ENCODE data around the gene ATAD1.

The ATAD1 gene

DNA sequence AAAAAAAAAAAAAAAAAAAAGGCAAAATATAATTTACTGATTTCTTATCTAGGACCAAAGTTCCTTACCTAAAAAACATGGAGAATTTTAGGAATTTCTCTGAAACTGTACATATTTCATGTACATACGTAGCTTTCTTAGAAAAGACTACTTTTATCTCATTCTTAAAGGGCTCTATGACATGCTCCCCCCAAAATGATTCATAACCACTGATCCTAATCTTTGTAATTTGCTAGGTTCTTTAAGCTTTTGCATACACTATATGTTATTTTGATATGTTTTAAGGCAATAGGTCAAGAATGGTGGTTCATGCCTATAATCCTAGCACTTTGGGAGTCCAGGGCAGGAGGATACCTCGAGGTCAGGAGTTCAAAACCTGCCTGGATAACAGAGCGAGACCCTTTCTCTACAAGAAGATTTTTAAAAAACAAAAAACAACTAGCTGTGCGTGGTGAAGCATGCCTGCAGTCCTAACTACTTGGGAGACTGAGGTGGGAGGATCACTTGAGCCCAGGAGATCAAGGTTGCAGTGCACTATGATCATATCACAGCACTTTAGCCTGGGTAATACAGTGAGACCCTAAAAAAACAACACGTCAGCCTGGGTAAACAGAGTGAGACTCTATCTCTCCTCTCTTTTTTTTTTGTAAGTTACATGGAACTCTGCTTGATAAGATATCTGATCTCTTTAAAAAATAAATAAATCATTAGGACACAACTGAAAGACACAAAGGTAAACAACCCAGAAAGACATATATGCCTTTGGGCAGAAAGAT is 54.8 kb downstream of the ATAD1 start:
- TF ChIP-seq CTCF (IDR thresholded peaks at IDR 0.05; ENCODE audit: control insufficient read depth, insufficient read depth, low read depth, low read length, missing control alignments), result no peak
- H3K4me3 ChIP-seq (ENCODE audit: control insufficient read depth, low read depth, low read length), result no peak overlapping the region
- no peak for DNase-seq (ENCODE audit: low read depth)

DNA sequence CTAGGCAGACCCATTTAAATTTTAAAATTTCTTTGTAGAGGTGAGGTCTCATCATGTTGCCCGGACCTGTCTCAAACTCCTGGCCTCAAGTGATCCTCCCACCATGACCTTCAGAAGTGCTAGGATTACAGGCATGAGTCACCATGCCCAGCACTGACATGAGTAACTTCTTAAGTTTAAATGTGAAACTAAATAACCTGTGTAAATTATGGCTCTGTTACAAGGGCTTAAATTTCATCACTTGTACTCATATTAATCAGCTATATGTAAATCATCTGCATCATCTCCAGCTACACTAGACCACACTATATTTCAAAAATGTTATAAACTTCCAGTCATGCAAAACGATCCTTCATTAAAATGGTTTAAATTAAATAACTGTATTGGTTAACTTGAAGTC is 56.1 kb downstream of the ATAD1 start:
- no peak overlapping the region for H3K4me3 ChIP-seq (ENCODE audit: control insufficient read depth, low read depth, low read length)
- peak; percentile 35 for DNase-seq (ENCODE audit: low read depth)

GRCh38 chr10:87761153-87761552 is 56.9 kb downstream of the ATAD1 start:
- peak; percentile 44 for DNase-seq (ENCODE audit: low read depth)
- H3K4me3 ChIP-seq (ENCODE audit: control insufficient read depth, low read depth, low read length), result no peak overlapping the region
- TF ChIP-seq CTCF (IDR thresholded peaks at IDR 0.05; ENCODE audit: control insufficient read depth, insufficient read depth, low read depth, low read length, missing control alignments), result no peak

More for the DNA sequence above, 56.1 kb downstream of the ATAD1 start:
- no peak for TF ChIP-seq CTCF (IDR thresholded peaks at IDR 0.05; ENCODE audit: control insufficient read depth, insufficient read depth, low read depth, low read length, missing control alignments)

DNA sequence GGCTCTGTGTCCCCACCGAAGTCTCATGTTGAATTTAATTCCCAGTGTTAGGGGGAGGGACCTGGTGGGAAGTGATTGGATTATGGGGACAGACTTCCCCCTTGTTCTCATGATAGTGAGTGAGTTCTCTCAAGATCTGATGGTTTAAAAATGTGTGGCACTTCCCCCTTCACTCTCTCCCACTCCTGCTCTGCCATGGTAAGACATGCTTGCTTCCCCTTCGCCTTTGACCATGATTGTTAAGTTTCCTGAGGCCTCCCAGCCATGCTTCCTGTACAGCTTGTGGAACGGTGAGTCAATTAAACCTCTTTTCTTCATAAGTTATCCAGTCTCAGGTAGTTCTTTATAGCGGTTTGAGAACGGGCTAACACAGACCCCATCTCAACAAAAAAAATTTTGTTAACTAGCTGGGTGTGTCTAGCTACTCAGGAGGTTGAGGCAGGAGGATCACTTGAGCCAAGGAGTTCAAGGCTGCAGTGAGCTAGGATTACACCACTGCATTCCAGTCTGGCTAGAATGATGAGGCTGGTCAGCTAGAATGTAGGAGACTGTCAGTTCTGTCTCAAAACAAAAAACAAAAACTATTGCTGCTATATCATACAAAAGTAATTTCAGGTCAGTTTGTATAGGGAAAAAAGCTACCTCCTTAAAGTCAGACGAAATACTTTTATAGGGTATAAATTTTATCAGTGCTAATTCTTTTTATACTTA is 57.7 kb downstream of the ATAD1 start:
- no peak for TF ChIP-seq CTCF (IDR thresholded peaks at IDR 0.05; ENCODE audit: control insufficient read depth, insufficient read depth, low read depth, low read length, missing control alignments)
- H3K4me3 ChIP-seq (ENCODE audit: control insufficient read depth, low read depth, low read length), result no peak overlapping the region
- no peak for DNase-seq (ENCODE audit: low read depth)

- no peak overlapping the region for H3K4me3 ChIP-seq (ENCODE audit: control insufficient read depth, low read depth, low read length)
- DNase-seq (ENCODE audit: low read depth), result no peak
- no peak for TF ChIP-seq CTCF (IDR thresholded peaks at IDR 0.05; ENCODE audit: control insufficient read depth, insufficient read depth, low read depth, low read length, missing control alignments)
These were observed 58.5 kb downstream of the ATAD1 start for GRCh38 chr10:87759551-87759950.

- no peak for TF ChIP-seq CTCF (IDR thresholded peaks at IDR 0.05; ENCODE audit: control insufficient read depth, insufficient read depth, low read depth, low read length, missing control alignments)
- no peak overlapping the region for H3K4me3 ChIP-seq (ENCODE audit: control insufficient read depth, low read depth, low read length)
- no peak for DNase-seq (ENCODE audit: low read depth)
These were observed 60.3 kb downstream of the ATAD1 start for GRCh38 chr10:87757685-87758084.
